ENCODE data around the gene ACR.

ACR gene

DNA sequence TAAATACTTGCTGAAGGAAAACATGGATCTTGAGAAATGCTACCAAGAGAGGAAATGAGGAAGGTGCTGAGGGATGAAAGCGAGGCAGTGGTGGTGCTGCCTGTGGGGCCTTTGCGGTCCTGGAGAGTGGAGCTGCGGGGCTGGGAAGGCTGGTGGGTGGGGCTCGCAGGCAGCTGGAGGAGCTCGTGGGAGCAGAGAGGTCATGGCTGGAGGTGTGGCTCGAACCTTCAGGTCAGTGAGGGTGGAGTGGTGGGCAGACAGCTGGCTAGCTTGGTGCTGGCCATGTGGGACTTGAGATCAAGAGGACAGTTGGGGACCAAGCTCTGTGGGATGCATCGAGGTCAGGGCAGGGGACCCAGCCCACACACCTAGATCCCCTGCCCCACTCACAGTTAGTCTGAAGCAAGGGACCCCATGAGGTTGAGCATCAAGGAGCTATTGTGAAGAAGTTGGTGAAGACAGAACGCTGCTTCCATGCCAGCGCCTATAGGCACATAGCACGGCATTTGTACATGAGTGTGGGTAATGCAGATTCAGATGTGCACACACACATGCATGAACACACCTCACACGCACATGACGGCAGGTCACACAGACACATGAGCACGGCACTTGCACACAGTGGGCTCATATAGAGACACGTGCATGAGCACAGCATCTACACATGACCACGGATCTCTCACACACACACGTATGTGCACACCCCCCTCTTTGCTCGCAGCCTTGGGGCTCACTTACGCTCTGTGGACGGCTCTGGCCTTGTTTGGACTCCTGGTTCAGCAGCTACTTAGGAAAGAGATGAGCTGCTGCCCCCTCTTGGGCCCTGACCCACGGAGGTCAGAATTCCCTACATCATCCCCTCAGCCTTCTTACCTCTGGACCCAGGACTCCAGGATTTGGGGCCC is 34.9 kb upstream of the ACR start:
- DNase-seq: no peak

GRCh38 chr22:50703726-50704509 is 34.1 kb upstream of the ACR start:
- no peak for DNase-seq

- DNase-seq: peak; percentile 53
Observed at GRCh38 chr22:50704510-50705218, 33.3 kb upstream of the ACR start.

DNA sequence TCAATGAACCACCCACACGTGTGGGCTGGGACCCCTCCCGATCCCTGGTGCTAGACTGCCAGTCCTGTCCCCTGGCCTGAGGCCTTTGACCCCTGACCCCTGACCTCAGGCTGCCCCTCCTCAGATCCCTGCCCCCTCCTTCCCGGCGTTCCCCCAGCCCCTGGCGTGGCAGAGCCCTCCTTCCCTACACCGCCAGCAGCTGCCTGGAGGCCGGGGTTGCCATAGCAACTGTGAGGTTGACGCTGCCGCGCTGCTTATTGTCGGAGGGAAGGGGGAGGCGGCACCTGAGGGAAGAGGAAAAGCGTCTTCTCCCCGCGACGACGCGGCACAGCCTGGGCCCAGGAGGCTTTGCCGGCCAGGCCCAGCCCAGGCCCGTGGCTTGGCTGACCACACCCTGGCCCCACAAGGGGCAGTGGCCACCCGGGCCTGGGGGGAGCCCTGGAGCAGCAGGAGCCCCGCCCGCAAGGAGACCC is 32.7 kb upstream of the ACR start:
- DNase-seq: peak; percentile 97

DNA sequence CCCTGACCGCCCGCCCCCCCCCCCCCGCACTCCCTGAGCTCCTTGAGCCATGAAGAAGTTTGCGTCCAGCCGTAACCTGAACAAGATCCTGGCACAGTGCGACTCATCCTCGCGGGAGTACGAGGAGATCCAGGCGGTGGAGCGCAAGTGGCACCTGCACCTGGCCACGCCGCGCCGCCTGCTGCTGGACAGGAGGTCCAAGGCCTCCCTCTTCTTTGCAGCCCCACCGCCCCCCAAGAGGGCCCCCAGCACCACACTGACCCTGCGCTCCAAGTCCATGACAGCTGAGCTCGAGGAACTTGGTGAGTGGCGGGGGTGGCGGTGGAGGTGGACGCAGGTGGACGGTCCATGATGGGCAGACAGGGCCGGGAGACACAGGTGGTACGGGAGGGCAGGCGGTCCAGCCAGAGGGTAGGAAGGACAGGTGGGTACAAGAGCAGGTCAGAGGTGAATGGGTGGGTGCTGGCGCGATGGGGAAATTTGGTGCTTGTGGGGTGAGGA is 32.1 kb upstream of the ACR start:
- peak; percentile 65 for DNase-seq

DNA sequence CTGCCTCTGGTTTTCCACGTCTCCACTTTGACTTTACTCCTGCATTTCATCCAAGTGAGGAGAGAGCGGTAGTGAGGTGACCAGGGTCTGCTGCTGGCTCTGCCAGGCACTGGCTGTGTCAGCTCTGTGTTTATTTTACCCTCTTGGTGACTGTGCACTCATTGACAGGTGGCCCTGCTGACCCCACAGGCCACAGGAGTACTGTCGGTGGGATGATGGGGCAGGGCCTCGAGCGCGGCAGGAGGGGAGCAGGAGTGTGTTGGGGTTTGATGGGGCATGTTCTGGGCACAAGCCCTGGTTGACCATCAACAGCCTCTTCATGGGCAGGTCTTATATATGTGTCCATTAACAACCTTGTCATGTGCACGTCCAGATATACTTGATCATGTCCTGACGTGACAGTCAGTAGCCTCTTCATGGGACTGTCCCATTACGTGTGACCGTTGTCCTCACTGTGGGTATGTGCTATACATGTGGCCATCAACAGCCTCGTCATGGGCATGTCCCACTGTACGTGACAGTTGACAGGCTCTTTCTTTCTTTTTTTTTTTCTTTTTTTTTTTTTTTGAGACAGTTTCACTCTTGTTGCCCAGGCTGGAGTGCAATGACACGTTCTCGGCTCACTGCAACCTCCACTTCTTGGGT is 31.4 kb upstream of the ACR start:
- no peak for DNase-seq

DNA sequence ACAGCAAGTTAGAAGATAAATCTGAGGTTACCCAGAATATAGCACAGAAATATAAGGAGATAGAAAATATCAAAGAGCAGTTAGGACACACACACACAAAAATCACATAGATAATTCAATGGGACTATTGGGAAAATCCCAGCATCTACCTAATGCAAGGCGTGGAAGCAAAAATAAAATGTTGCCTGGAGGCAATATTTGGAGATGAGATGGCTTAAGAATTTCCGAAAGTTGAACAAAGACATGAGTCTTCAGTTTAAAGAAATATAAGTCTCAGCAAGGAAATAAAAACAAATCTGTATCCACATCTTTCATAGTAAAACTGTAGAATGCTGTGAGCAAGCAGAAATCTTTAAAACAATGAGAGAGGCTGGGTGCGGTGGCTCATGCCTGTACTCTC is 29.5 kb upstream of the ACR start:
- no peak for DNase-seq

- DNase-seq: no peak
Observed at GRCh38 chr22:50708996-50709395, 29.0 kb upstream of the ACR start.

- no peak for DNase-seq
Observed at GRCh38 chr22:50710221-50710620, 27.8 kb upstream of the ACR start.

DNA sequence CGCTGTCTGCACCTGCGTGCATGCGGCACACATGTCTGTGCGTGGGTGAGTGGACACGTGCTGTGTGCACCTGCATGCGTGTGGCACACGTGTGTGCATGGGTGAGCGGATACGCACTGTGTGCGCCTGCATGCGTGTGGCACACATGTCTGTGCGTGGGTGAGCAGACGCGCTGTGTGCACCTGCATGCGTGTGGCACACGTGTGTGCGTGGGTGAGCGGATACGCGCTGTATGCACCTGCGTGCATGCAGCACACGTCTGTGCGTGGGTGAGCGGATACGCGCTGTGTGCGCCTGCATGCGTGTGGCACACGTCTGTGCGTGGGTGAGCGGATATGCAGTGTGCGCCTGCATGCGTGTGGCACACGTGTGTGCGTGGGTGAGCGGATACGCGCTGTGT is 27.1 kb upstream of the ACR start:
- no peak for DNase-seq

- DNase-seq: no peak
Observed at GRCh38 chr22:50711446-50712340, 26.3 kb upstream of the ACR start.

- no peak for DNase-seq
Observed at GRCh38 chr22:50712341-50713007, 25.5 kb upstream of the ACR start.

- no peak for DNase-seq
Observed at GRCh38 chr22:50713008-50713385, 25.0 kb upstream of the ACR start.

DNA sequence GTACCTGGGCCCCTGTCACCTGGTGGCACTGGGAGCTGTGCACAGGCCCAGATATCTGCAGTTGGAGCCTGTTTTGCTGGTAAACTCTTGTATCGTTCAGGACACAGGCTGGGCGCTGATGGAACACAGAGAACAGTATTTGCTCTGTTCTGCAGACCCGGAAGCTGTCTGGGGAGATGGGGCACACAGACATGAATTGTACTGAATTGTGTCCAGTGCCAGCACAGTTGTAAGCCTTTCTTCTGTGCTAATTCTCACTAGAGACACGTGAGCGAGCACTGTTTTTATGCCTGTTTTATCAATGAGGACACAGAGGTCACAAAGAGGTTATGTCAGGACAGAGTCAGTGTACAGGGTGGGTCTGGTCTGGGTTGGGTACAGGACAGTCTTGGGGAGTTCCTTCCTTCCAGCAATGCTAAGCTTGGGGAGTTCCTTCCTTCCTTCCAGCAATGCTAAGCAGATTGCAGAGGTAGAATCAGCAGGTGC is 24.4 kb upstream of the ACR start:
- DNase-seq: no peak

GRCh38 chr22:50714150-50714549 is 23.9 kb upstream of the ACR start:
- DNase-seq: no peak

DNA sequence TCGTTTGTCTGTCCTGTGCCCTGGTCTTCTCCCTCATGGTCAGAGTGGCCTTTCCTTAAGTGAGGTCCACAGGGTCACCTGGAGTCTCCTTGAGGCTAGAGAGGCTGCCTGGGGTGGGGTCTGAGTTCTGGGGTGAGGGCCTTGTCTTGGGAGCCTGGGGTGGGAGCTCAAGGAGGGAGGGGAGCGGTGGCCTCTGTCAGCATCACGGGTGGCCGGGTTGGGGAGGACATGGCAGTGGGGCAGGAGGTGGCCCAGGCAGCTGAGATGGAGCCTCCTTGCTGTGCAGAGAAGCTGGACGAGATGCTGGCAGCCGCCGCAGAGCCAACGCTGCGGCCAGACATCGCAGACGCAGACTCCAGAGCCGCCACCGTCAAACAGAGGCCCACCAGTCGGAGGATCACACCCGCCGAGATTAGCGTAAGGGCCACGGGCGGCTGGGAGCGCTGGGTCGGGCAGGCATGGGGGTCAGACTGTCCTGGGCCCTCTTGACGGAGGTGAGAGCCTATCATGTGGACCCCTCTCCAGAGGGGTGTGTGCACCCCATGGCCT is 23.3 kb upstream of the ACR start:
- no peak for DNase-seq

DNA sequence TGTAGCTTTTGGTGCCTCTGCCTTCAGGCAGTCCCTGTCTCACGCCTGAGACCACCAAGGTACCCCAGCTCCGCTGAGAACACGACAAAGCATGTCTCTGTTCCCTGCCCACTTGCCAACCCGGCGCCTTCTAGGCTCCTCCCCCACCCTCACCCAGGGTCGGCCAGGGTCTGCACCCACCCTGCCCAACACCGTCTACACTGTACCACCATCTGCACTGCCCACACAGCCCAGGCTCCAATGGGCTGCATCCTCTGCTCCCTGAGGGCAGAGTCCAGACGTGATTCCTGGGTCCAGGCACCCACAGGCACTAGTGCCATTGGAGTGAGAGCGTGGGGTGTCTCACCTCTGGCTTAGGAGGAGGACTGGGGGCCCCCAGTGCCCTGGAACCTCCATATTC is 22.8 kb upstream of the ACR start:
- DNase-seq: no peak

DNA sequence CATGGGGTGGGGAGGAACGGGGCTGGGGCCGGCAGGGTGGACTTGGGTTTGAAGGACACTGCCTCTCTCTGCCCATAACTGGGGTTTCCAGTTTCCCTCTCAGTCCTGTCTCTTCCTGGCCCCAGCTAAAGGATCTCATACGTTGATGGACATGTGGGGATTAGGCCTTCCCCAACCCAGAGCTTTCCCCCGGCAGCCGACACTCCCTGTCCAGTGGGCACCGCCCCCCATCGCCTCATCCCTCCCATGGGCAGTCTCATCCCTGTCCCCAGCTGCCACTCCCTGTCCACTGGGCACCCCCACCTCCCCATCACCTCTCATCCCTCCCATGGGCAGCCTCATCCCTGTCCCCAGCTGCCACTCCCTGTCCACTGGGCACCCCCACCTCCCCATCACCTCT is 22.2 kb upstream of the ACR start:
- DNase-seq: no peak

DNA sequence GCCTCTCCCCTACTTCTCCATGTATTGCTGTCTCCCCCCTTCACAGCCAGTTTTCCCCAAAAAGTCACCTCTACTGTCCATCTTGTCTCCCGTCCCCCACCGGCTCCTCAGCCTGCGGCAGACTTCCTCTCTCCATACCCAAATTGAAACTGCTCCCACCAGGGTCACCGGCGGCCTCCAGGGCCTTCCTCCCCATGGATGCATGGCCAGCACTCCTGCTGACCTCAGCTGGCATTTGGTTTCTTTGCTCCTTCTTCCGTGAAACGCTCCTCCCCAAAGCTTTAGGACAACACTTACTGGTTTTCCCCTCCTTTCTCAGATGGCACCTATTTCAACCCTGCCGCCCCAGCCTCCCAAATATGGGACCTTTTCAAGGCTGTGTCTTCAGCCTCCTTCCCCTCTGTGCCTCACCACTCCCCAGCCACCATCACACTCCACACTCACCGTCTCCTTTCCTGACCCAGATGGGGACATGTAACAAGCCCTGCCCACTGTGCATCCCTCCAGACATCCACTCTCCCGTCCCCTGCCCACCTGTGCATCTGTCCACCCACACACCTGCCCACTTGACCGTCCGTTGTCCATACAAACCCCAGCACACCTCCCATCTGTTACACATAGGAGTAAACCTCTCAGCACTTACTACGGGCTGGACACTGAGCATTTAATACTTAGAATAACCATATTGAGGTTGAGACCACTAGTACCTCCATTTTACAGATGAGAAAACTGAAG is 21.5 kb upstream of the ACR start:
- DNase-seq: no peak

Data from DMS53 (cell line).